ENCODE measurements around the gene SNX5. TPM values are rescaled to one million over a fixed set of nuclear protein-coding genes. Genes with fewer than 3 reads are reported as not detected.
A peak's percentile ranks its signal among the peaks of the same experiment; 100 is the strongest.

SNX5 gene
- total and polyA plus RNA-seq, 2 of the 13 experiments (the other 11 are each of a cell fraction or from before 2014, with no cell fraction given) = 664 to 1,040 TPM

DNA sequence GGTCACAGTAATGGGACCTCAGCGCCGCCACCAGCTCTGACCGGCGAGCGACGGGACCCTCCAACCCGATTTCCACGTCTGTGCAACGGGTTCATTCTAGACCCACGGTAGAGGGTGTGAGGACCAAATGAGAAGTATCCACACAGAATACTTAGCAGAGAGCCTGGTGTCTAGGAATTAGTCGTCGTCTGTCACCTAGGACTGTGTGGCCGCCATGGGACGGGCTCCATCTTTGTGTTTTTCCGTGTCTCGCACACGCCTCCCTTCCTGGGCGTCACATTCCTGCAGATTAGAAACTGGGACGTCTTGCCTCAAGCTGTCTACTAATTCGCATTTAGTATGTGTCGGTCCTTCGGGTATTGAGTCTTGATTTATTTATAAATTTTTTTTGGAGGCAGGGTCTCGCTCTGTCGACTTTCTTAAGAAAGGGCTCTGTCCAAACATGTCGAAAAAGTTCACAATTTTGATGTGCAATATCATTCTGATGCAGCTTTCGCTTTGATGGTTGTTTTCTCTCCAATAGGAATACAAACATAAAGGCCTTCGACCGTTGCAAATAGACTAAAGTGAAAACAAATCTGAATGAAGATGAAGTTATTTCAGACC lies 787 bp upstream of the SNX5 start (continued):
- no peak; the same call in 1 of the 2 replicates for TF ChIP-seq ZNF281 (CRISPR knock-in tag; IDR thresholded peaks at IDR 0.05; ENCODE audit: borderline replicate concordance)
- no peak; a peak in 1 of 4 replicates for TF ChIP-seq REST (IDR thresholded peaks at IDR 0.05; ENCODE audit: borderline replicate concordance in 1 of 2, low read depth in 1 of 2, low read length in 2 of 2)
- TF ChIP-seq TAF15 (IDR thresholded peaks at IDR 0.05; ENCODE audit: low read depth, low read length, poor library complexity, severe bottlenecking) = no peak
- TF ChIP-seq ZFP1 (CRISPR knock-in tag; IDR thresholded peaks at IDR 0.05) = no peak
- no peak for TF ChIP-seq KDM2A (CRISPR knock-in tag; IDR thresholded peaks at IDR 0.05; ENCODE audit: borderline replicate concordance, low read depth)
- TF ChIP-seq, protein P1, sequence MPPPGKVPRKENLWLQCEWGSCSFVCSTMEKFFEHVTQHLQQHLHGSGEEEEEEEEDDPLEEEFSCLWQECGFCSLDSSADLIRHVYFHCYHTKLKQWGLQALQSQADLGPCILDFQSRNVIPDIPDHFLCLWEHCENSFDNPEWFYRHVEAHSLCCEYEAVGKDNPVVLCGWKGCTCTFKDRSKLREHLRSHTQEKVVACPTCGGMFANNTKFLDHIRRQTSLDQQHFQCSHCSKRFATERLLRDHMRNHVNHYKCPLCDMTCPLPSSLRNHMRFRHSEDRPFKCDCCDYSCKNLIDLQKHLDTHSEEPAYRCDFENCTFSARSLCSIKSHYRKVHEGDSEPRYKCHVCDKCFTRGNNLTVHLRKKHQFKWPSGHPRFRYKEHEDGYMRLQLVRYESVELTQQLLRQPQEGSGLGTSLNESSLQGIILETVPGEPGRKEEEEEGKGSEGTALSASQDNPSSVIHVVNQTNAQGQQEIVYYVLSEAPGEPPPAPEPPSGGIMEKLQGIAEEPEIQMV (CRISPR knock-in tag; IDR thresholded peaks at IDR 0.05; ENCODE audit: low read depth) = peak; percentile 44; the same call in 1 of the 2 replicates
- TF ChIP-seq ZNF17 (CRISPR knock-in tag; IDR thresholded peaks at IDR 0.05) = 0 out of 2 replicates have a peak, but pooled peaks have one; percentile 14
- no peak for TF ChIP-seq ZNF33B (CRISPR knock-in tag; IDR thresholded peaks at IDR 0.05)
- TF ChIP-seq, protein P2, sequence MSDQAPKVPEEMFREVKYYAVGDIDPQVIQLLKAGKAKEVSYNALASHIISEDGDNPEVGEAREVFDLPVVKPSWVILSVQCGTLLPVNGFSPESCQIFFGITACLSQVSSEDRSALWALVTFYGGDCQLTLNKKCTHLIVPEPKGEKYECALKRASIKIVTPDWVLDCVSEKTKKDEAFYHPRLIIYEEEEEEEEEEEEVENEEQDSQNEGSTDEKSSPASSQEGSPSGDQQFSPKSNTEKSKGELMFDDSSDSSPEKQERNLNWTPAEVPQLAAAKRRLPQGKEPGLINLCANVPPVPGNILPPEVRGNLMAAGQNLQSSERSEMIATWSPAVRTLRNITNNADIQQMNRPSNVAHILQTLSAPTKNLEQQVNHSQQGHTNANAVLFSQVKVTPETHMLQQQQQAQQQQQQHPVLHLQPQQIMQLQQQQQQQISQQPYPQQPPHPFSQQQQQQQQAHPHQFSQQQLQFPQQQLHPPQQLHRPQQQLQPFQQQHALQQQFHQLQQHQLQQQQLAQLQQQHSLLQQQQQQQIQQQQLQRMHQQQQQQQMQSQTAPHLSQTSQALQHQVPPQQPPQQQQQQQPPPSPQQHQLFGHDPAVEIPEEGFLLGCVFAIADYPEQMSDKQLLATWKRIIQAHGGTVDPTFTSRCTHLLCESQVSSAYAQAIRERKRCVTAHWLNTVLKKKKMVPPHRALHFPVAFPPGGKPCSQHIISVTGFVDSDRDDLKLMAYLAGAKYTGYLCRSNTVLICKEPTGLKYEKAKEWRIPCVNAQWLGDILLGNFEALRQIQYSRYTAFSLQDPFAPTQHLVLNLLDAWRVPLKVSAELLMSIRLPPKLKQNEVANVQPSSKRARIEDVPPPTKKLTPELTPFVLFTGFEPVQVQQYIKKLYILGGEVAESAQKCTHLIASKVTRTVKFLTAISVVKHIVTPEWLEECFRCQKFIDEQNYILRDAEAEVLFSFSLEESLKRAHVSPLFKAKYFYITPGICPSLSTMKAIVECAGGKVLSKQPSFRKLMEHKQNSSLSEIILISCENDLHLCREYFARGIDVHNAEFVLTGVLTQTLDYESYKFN (CRISPR knock-in tag; conservative IDR thresholded peaks at IDR 0.05) = no peak; the same call in 1 of the 2 replicates
- peak; percentile 74; the same call in 1 of the 2 replicates for TF ChIP-seq MZF1 (CRISPR knock-in tag; IDR thresholded peaks at IDR 0.05; ENCODE audit: borderline replicate concordance)
- TF ChIP-seq ZBTB42 (CRISPR knock-in tag; IDR thresholded peaks at IDR 0.05) = no peak
- no peak for TF ChIP-seq ERF (CRISPR knock-in tag; IDR thresholded peaks at IDR 0.05)
- peak; percentile 2; the same call in 1 of the 2 replicates for TF ChIP-seq SNAI1 (CRISPR knock-in tag; IDR thresholded peaks at IDR 0.05; ENCODE audit: borderline replicate concordance)
